Neuronal stem cell (in vitro differentiated cells): ENCODE results near the gene MTG2.

ENCODE experiments used
- DNase-seq: peaks from one replicate; pipeline ENCODE4 v3.0.0-alpha.2; 2013; ENCODE audit warnings: low spot score
- H2AFZ ChIP-seq: one replicate; pipeline ENCODE4 v1.6.1; 2013; ENCODE audit warnings: mild to moderate bottlenecking, low read length, inconsistent platforms
- H2AK5ac ChIP-seq: 2 replicates; pipeline ENCODE4 v1.6.1; 2013; ENCODE audit warnings: low read depth, mild to moderate bottlenecking, inconsistent platforms, low read length, moderate library complexity, mixed read lengths
- H2BK120ac ChIP-seq: 2 replicates; pipeline ENCODE4 v1.6.1; 2013; ENCODE audit warnings: low read depth, mild to moderate bottlenecking, inconsistent platforms, low read length, moderate library complexity, mixed read lengths
- H2BK12ac ChIP-seq: one replicate; pipeline ENCODE4 v1.6.1; 2013; ENCODE audit warnings: low read length, inconsistent platforms
- H2BK15ac ChIP-seq: 2 replicates; pipeline ENCODE4 v1.6.1; 2013; ENCODE audit warnings: mild to moderate bottlenecking, low read length, inconsistent platforms, mixed read lengths
- H2BK5ac ChIP-seq: one replicate; pipeline ENCODE4 v1.6.1; 2013; ENCODE audit warnings: inconsistent platforms, mild to moderate bottlenecking, low read length, moderate library complexity
- H3K14ac ChIP-seq: one replicate; pipeline ENCODE4 v1.6.1; 2013; ENCODE audit warnings: low read length, inconsistent platforms
- H3K18ac ChIP-seq: 2 replicates; pipeline ENCODE4 v1.6.1; 2013; ENCODE audit warnings: low read length, inconsistent platforms
- H3K23ac ChIP-seq: 2 replicates; pipeline ENCODE4 v1.6.1; 2013; ENCODE audit warnings: low read depth, mild to moderate bottlenecking, mixed read lengths, low read length, inconsistent platforms; ENCODE audit not compliant: poor library complexity
- H3K27ac ChIP-seq: replicated peaks from 3 replicates; pipeline ENCODE4 v1.5.1; 2013; ENCODE audit warnings: low read length, inconsistent platforms
- H3K27me3 ChIP-seq, 3 experiments: 2 replicates each; pipeline ENCODE4 v1.6.1; 2013; ENCODE audit warnings: low read length in 3 of 3, mild to moderate bottlenecking in 2 of 3, inconsistent platforms in 1 of 3, low read depth in 1 of 3, mixed read lengths in 1 of 3, moderate library complexity in 1 of 3; ENCODE audit not compliant: control insufficient read depth in 3 of 3, insufficient read depth in 3 of 3
- H3K36me3 ChIP-seq, 2 donors: replicated peaks in 1 of 2; 2 replicates each; pipeline ENCODE4 v1.6.1; 2013; ENCODE audit warnings: low read length in 2 of 2; ENCODE audit not compliant: control insufficient read depth in 2 of 2, insufficient read depth in 2 of 2
- H3K4ac ChIP-seq: 2 replicates; pipeline ENCODE4 v1.6.1; 2013; ENCODE audit warnings: inconsistent platforms, mild to moderate bottlenecking, low read length, moderate library complexity
- H3K4me1 ChIP-seq, 2 donors: 1 replicate in 1 of 2; 2 replicates in 1 of 2; pipeline ENCODE4 v1.6.1; 2013; ENCODE audit warnings: low read length in 2 of 2, low read depth in 1 of 2; ENCODE audit not compliant: control insufficient read depth in 2 of 2, insufficient read depth in 1 of 2
- H3K4me2 ChIP-seq: one replicate; pipeline ENCODE4 v1.6.1; 2013; ENCODE audit warnings: mild to moderate bottlenecking, low read length, inconsistent platforms; ENCODE audit not compliant: insufficient read depth, poor library complexity, severe bottlenecking
- H3K4me3 ChIP-seq, 2 donors: 2 replicates each; pipeline ENCODE4 v1.5.1; 2013; ENCODE audit warnings: low read length in 2 of 2, mild to moderate bottlenecking in 2 of 2, inconsistent platforms in 1 of 2, moderate library complexity in 1 of 2
- H3K79me1 ChIP-seq: one replicate; pipeline ENCODE4 v1.6.1; 2013; ENCODE audit warnings: low read depth, mild to moderate bottlenecking, inconsistent platforms, low read length, moderate library complexity
- H3K9ac ChIP-seq: one replicate; pipeline ENCODE4 v1.6.1; 2013; ENCODE audit warnings: mild to moderate bottlenecking, low read depth, low read length, inconsistent platforms; ENCODE audit not compliant: poor library complexity
- H3K9me3 ChIP-seq, 2 donors: replicated peaks in 1 of 2; 2 replicates each; pipeline versions ENCODE3 to v1.6.1; 2013; ENCODE audit warnings: low read length in 2 of 2, mild to moderate bottlenecking in 2 of 2, inconsistent platforms in 1 of 2, low read depth in 1 of 2, mixed read lengths in 1 of 2, moderate library complexity in 1 of 2; ENCODE audit not compliant: control insufficient read depth in 2 of 2, insufficient read depth in 1 of 2
- H4K8ac ChIP-seq: one replicate; pipeline ENCODE4 v1.6.1; 2013; ENCODE audit warnings: low read depth, mild to moderate bottlenecking, inconsistent platforms, low read length, moderate library complexity
- H4K91ac ChIP-seq: one replicate; pipeline ENCODE4 v1.6.1; 2013; ENCODE audit warnings: low read length, low read depth, mild to moderate bottlenecking, inconsistent platforms; ENCODE audit not compliant: poor library complexity
- WGBS, 2 donors: extraction: QIAGEN DNeasy Blood & Tissue Kit; methylation state at CpG; one replicate each; pipeline ENCODE4 v1.1.7; 2013; ENCODE audit warnings: missing lambda C conversion rate in 2 of 2, mixed read lengths in 1 of 2; ENCODE audit not compliant: insufficient read length in 2 of 2, insufficient replicate concordance in 1 of 2; ENCODE audit errors: extremely low coverage in 2 of 2; 5-methylcytosine and 5-hydroxymethylcytosine counted together

The MTG2 gene

DNA sequence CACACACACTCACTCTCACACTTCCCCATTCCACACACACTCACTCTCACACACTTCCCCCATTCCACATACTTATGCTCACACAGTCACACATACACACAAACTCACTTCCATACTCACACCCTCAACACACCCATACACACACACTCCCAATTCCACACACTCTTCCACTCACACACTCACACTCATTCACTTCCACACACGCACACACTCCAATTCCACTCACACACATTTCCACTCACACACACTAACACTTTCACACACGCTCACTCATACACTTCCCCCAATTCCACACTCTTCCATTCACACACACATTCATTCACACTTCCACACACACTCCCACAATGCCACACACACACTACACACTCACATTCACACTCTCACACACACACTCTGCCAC lies 47.4 kb downstream of the MTG2 start:
- Histone ChIP-seq H2BK12ac (no peak overlapping the region), H4K8ac (no peak overlapping the region), H3K14ac (no peak overlapping the region), H2BK15ac (no peak overlapping the region), H3K4me1 (peaks cover 10 to 14% of the 10 kb centered on the region in 2 donors), H3K79me1 (no peaks in the 10 kb centered on the region), H3K4ac (peak overlapping the region; percentile 8), H2BK120ac (no peak overlapping the region), H3K36me3 (no peaks in the 10 kb centered on the region), H3K4me3 (peak overlapping the region in 1 of 2 donors; percentile 49), H3K27ac (no peak overlapping the region), H2AK5ac (no peak overlapping the region), H2BK5ac (no peak overlapping the region), H4K91ac (no peak overlapping the region), H3K4me2 (no peak overlapping the region), H3K27me3 (peaks cover 0 to 27% (median 0%) of the 10 kb centered on the region in 3 experiments), H2AFZ (no peak overlapping the region), H3K9ac (peak overlapping the region; percentile 77), H3K18ac (no peak overlapping the region), H3K23ac (peak overlapping the region; percentile 16), H3K9me3 (peaks cover 0 to 7% of the 10 kb centered on the region in 2 donors)
- WGBS, 2 donors, result 100% methylated on average over 2 of the region's 2 CpGs
- DNase-seq, result no peak

- Histone ChIP-seq H3K4me3 (peak overlapping the region in 1 of 2 donors; percentile 49), H3K18ac (peak overlapping the region; percentile 44), H3K14ac (no peak overlapping the region), H3K27ac (no peak overlapping the region), H3K79me1 (no peaks in the 10 kb centered on the region), H3K4me1 (peaks cover 13 to 18% of the 10 kb centered on the region in 2 donors), H2BK5ac (no peak overlapping the region), H2AFZ (no peak overlapping the region), H2AK5ac (peak overlapping the region; percentile 60), H3K27me3 (peaks cover 0 to 23% (median 0%) of the 10 kb centered on the region in 3 experiments), H2BK15ac (peak overlapping the region; percentile 69), H3K9ac (no peak overlapping the region), H3K4ac (peak overlapping the region; percentile 8), H4K8ac (no peak overlapping the region), H4K91ac (no peak overlapping the region), H2BK12ac (no peak overlapping the region), H3K36me3 (no peaks in the 10 kb centered on the region), H3K4me2 (no peak overlapping the region), H3K9me3 (peaks cover 0 to 7% of the 10 kb centered on the region in 2 donors), H3K23ac (peak overlapping the region; percentile 16), H2BK120ac (no peak overlapping the region)
- DNase-seq, result no peak
- WGBS, 2 donors, result no CpG with 5 or more reads among the region's 10 CpGs
Observed at GRCh38 chr20:62230696-62231095, 47.9 kb downstream of the MTG2 start.

GRCh38 chr20:62231292-62231691 lies 48.5 kb downstream of the MTG2 start:
- no CpG with 5 or more reads among the region's 6 CpGs for WGBS, 2 donors
- no peak overlapping the region for H2BK12ac ChIP-seq
- H4K8ac ChIP-seq, result no peak overlapping the region

DNA sequence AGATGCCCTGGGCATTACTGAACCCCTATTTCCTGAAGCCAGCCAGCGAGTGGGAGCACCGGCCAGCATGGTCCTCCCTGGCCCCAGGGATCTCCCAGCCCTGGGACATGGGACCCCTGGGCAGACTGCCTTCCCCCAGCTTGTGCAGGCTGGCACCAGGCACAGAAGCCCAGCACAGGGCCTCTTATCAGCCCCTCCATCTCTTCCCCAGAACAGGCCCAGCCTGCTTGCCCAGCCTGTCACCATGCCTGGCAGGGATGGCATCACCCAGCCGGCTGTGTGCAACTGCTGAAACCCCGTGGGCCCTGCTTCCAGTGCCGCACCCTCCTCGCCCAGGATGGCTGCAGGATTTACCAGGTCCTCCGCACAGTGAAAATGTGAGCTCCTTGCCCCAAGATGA lies 49.4 kb downstream of the MTG2 start:
- Histone ChIP-seq H3K14ac (no peak overlapping the region), H2BK12ac (no peak overlapping the region), H3K79me1 (no peaks in the 10 kb centered on the region), H2BK5ac (no peak overlapping the region), H3K4me1 (peaks cover 25 to 31% of the 10 kb centered on the region in 2 donors), H3K18ac (peak overlapping the region; percentile 59), H3K4me3 (no peak overlapping the region), H4K8ac (no peak overlapping the region), H3K9ac (no peak overlapping the region), H3K9me3 (peaks cover 0 to 7% of the 10 kb centered on the region in 2 donors), H2BK120ac (peak overlapping the region; percentile 13), H2AK5ac (peak overlapping the region; percentile 88), H3K36me3 (no peaks in the 10 kb centered on the region), H3K27ac (no peak overlapping the region), H4K91ac (peak overlapping the region; percentile 62), H2AFZ (no peak overlapping the region), H2BK15ac (peak overlapping the region; percentile 69), H3K4ac (no peak overlapping the region), H3K27me3 (peaks cover 0 to 8% (median 0%) of the 10 kb centered on the region in 3 experiments), H3K4me2 (no peak overlapping the region), H3K23ac (no peak overlapping the region)
- DNase-seq, result no peak
- WGBS, 2 donors, result no CpG with 5 or more reads among the region's 7 CpGs

More at GRCh38 chr20:62231292-62231691, 48.5 kb downstream of the MTG2 start:
- Histone ChIP-seq H3K18ac (peak overlapping the region; percentile 22), H3K27me3 (peaks cover 0 to 17% (median 0%) of the 10 kb centered on the region in 3 experiments), H3K27ac (no peak overlapping the region), H4K91ac (no peak overlapping the region), H2AFZ (no peak overlapping the region), H3K4ac (no peak overlapping the region), H3K79me1 (no peaks in the 10 kb centered on the region), H3K4me1 (peaks cover 18 to 24% of the 10 kb centered on the region in 2 donors), H2BK120ac (no peak overlapping the region), H3K9me3 (peaks cover 0 to 7% of the 10 kb centered on the region in 2 donors), H2BK5ac (no peak overlapping the region), H2BK15ac (peak overlapping the region; percentile 69), H3K9ac (no peak overlapping the region), H3K23ac (no peak overlapping the region), H3K14ac (no peak overlapping the region), H2AK5ac (peak overlapping the region; percentile 60), H3K4me2 (no peak overlapping the region), H3K4me3 (no peak overlapping the region), H3K36me3 (no peaks in the 10 kb centered on the region)
- DNase-seq, result no peak
